ENCODE measurements around the gene OCIAD1. TPM values are rescaled to one million over a fixed set of nuclear protein-coding genes. Genes with fewer than 3 reads are reported as not detected.
"Not testable (repeated sequence)": the region's sequence is repeated elsewhere in the genome, so short reads cannot be mapped to it uniquely, and the experiment has no call there.

The OCIAD1 gene
- total RNA-seq, 4 donors from 2014 or later: 104 to 264 (median 115) TPM

DNA sequence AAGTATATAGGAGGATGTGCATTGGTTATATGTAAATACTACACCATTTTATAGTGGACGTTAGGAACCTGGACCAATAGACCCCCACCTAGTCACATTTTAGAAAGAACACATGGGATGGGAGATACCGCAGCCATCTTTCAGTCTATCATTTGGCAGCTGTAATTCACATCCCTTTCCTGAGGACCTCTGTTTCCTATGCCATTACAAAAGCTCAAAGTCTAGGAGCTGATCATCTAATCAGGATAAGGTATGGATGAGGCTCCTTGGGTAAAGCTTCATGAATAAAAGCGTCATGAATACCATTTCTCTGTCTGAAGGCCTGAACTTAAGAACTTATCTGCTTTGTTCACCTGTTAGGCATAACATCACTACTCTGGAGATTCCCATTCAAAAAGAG is 31.1 kb downstream of the OCIAD1 start:
- WGBS, 2 donors (ENCODE audit: low coverage in 1 of 2): 71 to 89% methylated on average over 1 to 3 of the region's 3 CpGs
- TF ChIP-seq EP300 (IDR thresholded peaks at IDR 0.05; ENCODE audit: low read depth) (no peak), POLR2A (IDR thresholded peaks at IDR 0.05) (no peak), POLR2AphosphoS5 (IDR thresholded peaks at IDR 0.05) (no peak), CTCF (IDR thresholded peaks at IDR 0.05) (no peak)
- peaks cover 0 to 3% of the 10 kb centered on the region in 2 donors for H3K9me3 ChIP-seq
- peaks cover 0 to 10% (median 5%) of the 10 kb centered on the region in 4 donors for H3K36me3 ChIP-seq
- DNase-seq: no peak
- in situ Hi-C loops (cut with MboI; ENCODE audit: low pct_ligation_motif_present in 1 of 4, low pct_unique_long_range_greater_than_20kb in 1 of 4, low sequenced_read_pairs in 3 of 4): no loop called here
- no peak overlapping the region for H3K4me3 ChIP-seq
- intact Hi-C loops (cut with DNase I; ENCODE audit: low total_unique reads): no loop called here
- no peak overlapping the region for H3K27ac ChIP-seq
- no peaks in the 10 kb centered on the region for H3K4me1 ChIP-seq
- H3K27me3 ChIP-seq: no peaks in the 10 kb centered on the region

- DNase-seq: no peak
- intact Hi-C loops (cut with DNase I; ENCODE audit: low total_unique reads) (no loop called here), in situ Hi-C loops (cut with MboI; ENCODE audit: low pct_ligation_motif_present in 1 of 4, low pct_unique_long_range_greater_than_20kb in 1 of 4, low sequenced_read_pairs in 3 of 4) (no loop called here)
- Histone ChIP-seq H3K9me3 (peaks cover 0 to 3% of the 10 kb centered on the region in 2 donors), H3K36me3 (peaks cover 0 to 4% (median 2%) of the 10 kb centered on the region in 4 donors), H3K4me3 (no peak overlapping the region), H3K4me1 (no peaks in the 10 kb centered on the region), H3K27me3 (no peaks in the 10 kb centered on the region), H3K27ac (no peak overlapping the region)
- TF ChIP-seq EP300 (IDR thresholded peaks at IDR 0.05; ENCODE audit: low read depth): no peak
- TF ChIP-seq POLR2AphosphoS5 (IDR thresholded peaks at IDR 0.05): no peak
- TF ChIP-seq CTCF (IDR thresholded peaks at IDR 0.05): no peak
- no peak for TF ChIP-seq POLR2A (IDR thresholded peaks at IDR 0.05)
- WGBS, 2 donors (ENCODE audit: low coverage in 1 of 2): 67 to 100% methylated on average over 1 of the region's 1 CpG
Observed at GRCh38 chr4:48862661-48863060, 31.8 kb downstream of the OCIAD1 start.

DNA sequence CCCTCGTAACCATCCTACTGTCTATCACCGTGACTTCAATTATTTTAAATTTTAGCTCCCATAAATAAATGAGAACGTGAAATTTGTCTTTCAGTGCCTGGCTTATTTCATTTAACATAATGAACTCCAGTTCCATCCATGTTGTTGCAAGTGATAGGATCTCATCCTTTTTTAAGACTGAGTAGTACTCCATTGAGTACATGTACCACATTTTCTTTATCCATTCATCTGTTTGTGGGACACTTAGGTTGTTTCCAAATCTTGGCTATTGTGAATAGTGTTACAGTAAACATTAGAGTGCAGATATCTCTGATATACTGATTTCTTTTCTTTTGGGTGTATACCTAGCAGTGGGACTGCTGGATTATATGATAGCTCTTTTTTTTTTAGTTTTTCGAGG is 32.8 kb downstream of the OCIAD1 start:
- Histone ChIP-seq H3K4me3 (no peak overlapping the region), H3K27me3 (no peaks in the 10 kb centered on the region), H3K27ac (no peak overlapping the region), H3K9me3 (peaks cover 0 to 3% of the 10 kb centered on the region in 2 donors), H3K4me1 (no peaks in the 10 kb centered on the region), H3K36me3 (no peaks in the 10 kb centered on the region)
- intact Hi-C loops (cut with DNase I; ENCODE audit: low total_unique reads): no loop called here
- no peak for DNase-seq
- TF ChIP-seq EP300 (IDR thresholded peaks at IDR 0.05; ENCODE audit: low read depth): no peak
- TF ChIP-seq CTCF (IDR thresholded peaks at IDR 0.05): no peak
- no peak for TF ChIP-seq POLR2AphosphoS5 (IDR thresholded peaks at IDR 0.05)
- no peak for TF ChIP-seq POLR2A (IDR thresholded peaks at IDR 0.05)
- WGBS, 2 donors (ENCODE audit: low coverage in 1 of 2): 83 to 92% methylated on average over 2 to 4 of the region's 4 CpGs
- in situ Hi-C loops (cut with MboI; ENCODE audit: low pct_ligation_motif_present in 1 of 4, low pct_unique_long_range_greater_than_20kb in 1 of 4, low sequenced_read_pairs in 3 of 4): no loop called here

DNA sequence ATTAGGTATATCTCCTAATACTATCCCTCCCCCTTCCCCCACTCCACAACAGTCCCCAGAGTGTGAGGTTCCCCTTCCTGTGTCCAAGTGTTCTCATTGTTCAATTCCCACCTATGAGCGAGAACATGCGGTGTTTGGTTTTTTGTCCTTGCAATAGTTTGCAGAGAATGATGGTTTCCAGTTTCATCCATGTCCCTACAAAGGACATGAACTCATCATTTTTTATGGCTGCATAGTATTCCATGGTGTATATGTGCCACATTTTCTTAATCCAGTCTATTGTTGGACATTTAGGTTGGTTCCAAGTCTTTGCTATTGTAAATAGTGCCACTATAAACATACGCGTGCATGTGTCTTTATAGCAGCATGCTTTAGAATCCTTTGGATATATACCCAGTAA is 33.8 kb downstream of the OCIAD1 start:
- DNase-seq; H3K9me3 ChIP-seq; H3K4me1 ChIP-seq; H3K27me3 ChIP-seq; intact Hi-C loops (cut with DNase I; ENCODE audit: low total_unique reads); H3K4me3 ChIP-seq; in situ Hi-C loops (cut with MboI; ENCODE audit: low pct_ligation_motif_present in 1 of 4, low pct_unique_long_range_greater_than_20kb in 1 of 4, low sequenced_read_pairs in 3 of 4); H3K36me3 ChIP-seq; H3K27ac ChIP-seq: not testable (repeated sequence)
- 95 to 99% methylated on average over 2 to 4 of the region's 4 CpGs for WGBS, 2 donors (ENCODE audit: low coverage in 1 of 2)

DNA sequence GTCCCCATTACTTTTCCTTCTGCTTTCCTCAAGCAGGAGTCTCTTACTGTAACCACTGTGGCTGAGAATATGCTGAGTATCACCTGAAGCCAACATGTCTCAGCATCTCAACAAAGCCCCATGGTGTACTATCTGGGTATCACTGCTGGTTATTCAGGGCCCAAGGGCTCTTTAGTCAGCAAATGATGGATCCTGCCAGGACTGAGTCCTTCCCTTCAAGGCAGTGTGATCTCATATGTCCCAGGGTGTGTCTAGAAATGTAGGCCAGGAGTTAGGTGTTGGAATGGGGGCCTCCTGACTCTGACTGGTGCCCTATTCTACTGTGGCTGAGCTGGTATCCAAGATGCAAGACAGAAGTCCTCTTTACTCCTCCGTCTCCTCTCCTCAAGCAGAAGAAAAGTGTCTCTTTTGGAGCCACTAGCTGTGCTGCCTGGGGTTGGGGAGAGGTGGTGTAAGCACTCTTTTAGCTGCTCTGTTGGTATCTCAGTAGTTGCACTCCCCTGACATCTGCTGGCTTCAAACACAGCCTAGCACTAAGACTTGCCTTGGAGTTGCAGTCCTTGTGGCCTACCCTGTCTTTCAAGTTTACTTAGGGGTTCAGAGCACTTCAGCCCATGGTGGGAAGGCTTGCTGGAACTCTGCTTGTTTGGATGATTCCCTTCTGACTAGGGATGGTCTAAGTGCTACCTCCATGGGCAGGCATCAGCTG is 47.1 kb downstream of the OCIAD1 start:
- TF ChIP-seq EP300 (IDR thresholded peaks at IDR 0.05; ENCODE audit: low read depth): no peak
- TF ChIP-seq POLR2AphosphoS5 (IDR thresholded peaks at IDR 0.05): no peak
- TF ChIP-seq CTCF (IDR thresholded peaks at IDR 0.05): no peak
- TF ChIP-seq POLR2A (IDR thresholded peaks at IDR 0.05): no peak
- in situ Hi-C loops (cut with MboI; ENCODE audit: low pct_ligation_motif_present in 1 of 4, low pct_unique_long_range_greater_than_20kb in 1 of 4, low sequenced_read_pairs in 3 of 4) (no loop called here), intact Hi-C loops (cut with DNase I; ENCODE audit: low total_unique reads) (no loop called here)
- Histone ChIP-seq H3K27me3 (no peaks in the 10 kb centered on the region), H3K36me3 (no peaks in the 10 kb centered on the region), H3K9me3 (no peaks in the 10 kb centered on the region), H3K4me3 (no peak overlapping the region), H3K4me1 (no peaks in the 10 kb centered on the region), H3K27ac (no peak overlapping the region)
- 87% methylated on average over 1 of the region's 1 CpG; no CpG with 5 or more reads in 1 of the 2 donors for WGBS, 2 donors (ENCODE audit: low coverage in 1 of 2)
- no peak for DNase-seq
